Neural cell (in vitro differentiated cells): ENCODE measurements around the gene NSL1. TPM values are rescaled to one million over a fixed set of nuclear protein-coding genes. Genes with fewer than 3 reads are reported as not detected.

Source experiments
- H2AFZ ChIP-seq: fragments of 200-600, 300-800 bp; sonication (generic), shearing (Covaris generic); 2 replicates; pipeline ENCODE4 v1.6.0; 2014; ENCODE audit warnings: low read depth, mild to moderate bottlenecking, antibody characterized with exemption, low read length, moderate library complexity
- H3F3A ChIP-seq: fragments of 200-600 bp; shearing (Covaris generic); 2 replicates; pipeline ENCODE4 v1.6.1; 2016; ENCODE audit warnings: mild to moderate bottlenecking, moderate library complexity, mixed read lengths, antibody characterized with exemption, low read length; ENCODE audit not compliant: insufficient read depth, poor library complexity, severe bottlenecking
- H3K27ac ChIP-seq: fragments of 200-600, 300-800 bp; sonication (generic), shearing (Covaris generic); 2 replicates; pipeline ENCODE4 v1.5.1; 2014; ENCODE audit warnings: mild to moderate bottlenecking, low read length, moderate library complexity
- H3K27me3 ChIP-seq: fragments of 300-800, 200-600 bp; sonication (generic), shearing (Covaris generic); 2 replicates; pipeline ENCODE4 v1.6.0; 2014; ENCODE audit warnings: mild to moderate bottlenecking, low read depth, low read length, moderate library complexity; ENCODE audit not compliant: insufficient read depth
- H3K36me3 ChIP-seq: fragments of 300-800, 200-600 bp; sonication (generic), shearing (Covaris generic); 2 replicates; pipeline ENCODE4 v1.5.1; 2014; ENCODE audit warnings: mild to moderate bottlenecking, antibody characterized with exemption, low read length, moderate library complexity; ENCODE audit not compliant: insufficient read depth
- H3K4me2 ChIP-seq: fragments of 300-800, 200-600 bp; sonication (generic), shearing (Covaris generic); 2 replicates; pipeline ENCODE4 v1.6.0; 2014; ENCODE audit warnings: mild to moderate bottlenecking, low read length
- H3K4me3 ChIP-seq: fragments of 300-800, 200-600 bp; sonication (generic), shearing (Covaris generic); 2 replicates; pipeline ENCODE4 v1.5.1; 2014; ENCODE audit warnings: mild to moderate bottlenecking, low read length, moderate library complexity
- H3K79me2 ChIP-seq: fragments of 200-600 bp; shearing (Covaris generic); replicated peaks from 2 replicates; pipeline ENCODE4 v1.6.0; 2014; ENCODE audit warnings: mild to moderate bottlenecking, low read length, moderate library complexity; ENCODE audit not compliant: insufficient read depth
- H3K9ac ChIP-seq: fragments of 300-800, 200-600 bp; sonication (generic), shearing (Covaris generic); 2 replicates; pipeline ENCODE4 v1.6.1; 2016; ENCODE audit warnings: mild to moderate bottlenecking, low read length, mixed read lengths
- H3K9me2 ChIP-seq: fragments of 200-600 bp; shearing (Covaris generic); 2 replicates; pipeline ENCODE4 v1.6.1; 2016; ENCODE audit warnings: mild to moderate bottlenecking, low read length, mixed read lengths; ENCODE audit not compliant: insufficient read depth
- H3K9me3 ChIP-seq: fragments of 200-600, 300-800 bp; sonication (generic), shearing (Covaris generic); 2 replicates; pipeline ENCODE4 v1.6.1; 2016; ENCODE audit warnings: mild to moderate bottlenecking, mixed run types, low read length, moderate library complexity, mixed read lengths
- H4K20me1 ChIP-seq: fragments of 200-600 bp; shearing (Covaris generic); 2 replicates; pipeline ENCODE4 v1.6.1; 2016; ENCODE audit warnings: mild to moderate bottlenecking, mixed run types; ENCODE audit not compliant: insufficient read depth
- EP300 ChIP-seq: fragments of 450-650 bp; conservative IDR thresholded peaks from 2 replicates; pipeline ENCODE4 v1.6.1; 2014; ENCODE audit warnings: antibody characterized with exemption, mild to moderate bottlenecking, moderate library complexity; ENCODE audit not compliant: poor library complexity, severe bottlenecking
- EZH2 ChIP-seq: fragments of 200-600, 300-800 bp; shearing (Covaris generic), sonication (generic); IDR thresholded peaks from 2 replicates; pipeline ENCODE4 v1.6.1; 2014; ENCODE audit warnings: antibody characterized with exemption, low read length, borderline replicate concordance, mild to moderate bottlenecking; ENCODE audit not compliant: insufficient read depth, poor library complexity, severe bottlenecking
- MXI1 ChIP-seq: fragments of 450-650 bp; conservative IDR thresholded peaks from 2 replicates; pipeline ENCODE4 v1.6.1; 2014; ENCODE audit warnings: antibody characterized with exemption, mild to moderate bottlenecking; ENCODE audit not compliant: poor library complexity, severe bottlenecking
- POLR2AphosphoS5 ChIP-seq: IDR thresholded peaks from 2 replicates; pipeline ENCODE4 v1.6.1; 2012
- RAD21 ChIP-seq: fragments of 450-650 bp; conservative IDR thresholded peaks from 2 replicates; pipeline ENCODE4 v1.6.1; 2014; ENCODE audit warnings: antibody characterized with exemption, mild to moderate bottlenecking, moderate library complexity
- REST ChIP-seq: IDR thresholded peaks from 2 replicates; pipeline ENCODE4 v1.6.1; 2012; ENCODE audit warnings: borderline replicate concordance
- SMC3 ChIP-seq: fragments of 450-650 bp; conservative IDR thresholded peaks from 2 replicates; pipeline ENCODE4 v1.6.1; 2014; ENCODE audit warnings: antibody characterized with exemption, mild to moderate bottlenecking, moderate library complexity; ENCODE audit not compliant: poor library complexity
- TAF1 ChIP-seq: IDR thresholded peaks from 2 replicates; pipeline ENCODE4 v1.6.1; 2012; ENCODE audit warnings: low read depth
- polyA plus RNA-seq: library from polyadenylated mRNA; depleted of rRNA; stranded (reverse); fragments of >200 nt; gene quantifications from 2 replicates; pipeline ENCODE4 v1.2.3, GENCODE V29; 2014
- TF ChIP-seq, protein P1 (sequence below): fragments of 450-650 bp; IDR thresholded peaks from 2 replicates; pipeline ENCODE4 v1.5.1; 2014; ENCODE audit warnings: antibody characterized with exemption, mild to moderate bottlenecking, moderate library complexity; ENCODE audit not compliant: poor library complexity, severe bottlenecking

Gene NSL1
- polyA plus RNA-seq, 1 donor from 2014 or later, result 40.4 TPM

DNA sequence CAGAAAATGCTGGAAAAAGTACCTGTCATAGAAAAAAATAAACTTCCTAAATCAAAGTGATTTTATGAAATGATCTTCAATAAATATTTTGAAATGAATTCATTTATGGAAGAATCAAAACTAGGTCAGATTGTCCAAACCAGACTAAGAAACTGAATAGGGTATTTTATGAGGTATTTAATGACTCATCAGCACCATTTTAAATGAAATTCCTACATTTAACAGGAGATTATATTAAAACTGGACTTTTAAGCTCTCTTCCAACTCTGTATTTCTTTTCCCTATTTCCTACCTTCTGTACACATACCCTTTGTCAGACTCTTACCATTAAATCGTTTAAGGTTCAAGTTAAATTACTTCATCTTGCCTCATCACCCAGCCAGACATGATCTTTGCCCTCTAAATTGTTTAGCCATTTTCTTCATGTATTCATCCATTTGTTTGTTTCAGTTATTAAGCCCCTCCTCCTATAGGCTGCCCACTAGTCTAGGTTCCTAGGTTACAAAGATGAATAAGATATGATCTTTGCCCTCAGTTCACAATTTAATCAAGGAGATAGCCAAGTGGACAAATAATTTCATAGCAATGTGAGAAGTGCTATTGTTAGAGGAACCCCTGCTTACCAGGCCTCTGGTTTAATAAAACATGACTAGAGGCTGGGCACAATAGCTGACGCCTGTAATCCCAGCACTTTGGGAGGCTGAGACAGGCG lies 25.1 kb upstream of the NSL1 start:
- no peak overlapping the region for H3K27ac ChIP-seq
- H3K9me3 ChIP-seq, result no peaks in the 10 kb centered on the region
- no peak overlapping the region for H3K9ac ChIP-seq
- H3K4me3 ChIP-seq, result no peak overlapping the region
- H4K20me1 ChIP-seq, result no peaks in the 10 kb centered on the region
- no peaks in the 10 kb centered on the region for H3K79me2 ChIP-seq
- no peaks in the 10 kb centered on the region for H3F3A ChIP-seq
- no peaks in the 10 kb centered on the region for H3K9me2 ChIP-seq
- TF ChIP-seq POLR2AphosphoS5 (no peak), EP300 (no peak), TAF1 (no peak), MXI1 (no peak), SMC3 (no peak), RAD21 (no peak), EZH2 (no peak), REST (no peak)
- TF ChIP-seq, protein P1, sequence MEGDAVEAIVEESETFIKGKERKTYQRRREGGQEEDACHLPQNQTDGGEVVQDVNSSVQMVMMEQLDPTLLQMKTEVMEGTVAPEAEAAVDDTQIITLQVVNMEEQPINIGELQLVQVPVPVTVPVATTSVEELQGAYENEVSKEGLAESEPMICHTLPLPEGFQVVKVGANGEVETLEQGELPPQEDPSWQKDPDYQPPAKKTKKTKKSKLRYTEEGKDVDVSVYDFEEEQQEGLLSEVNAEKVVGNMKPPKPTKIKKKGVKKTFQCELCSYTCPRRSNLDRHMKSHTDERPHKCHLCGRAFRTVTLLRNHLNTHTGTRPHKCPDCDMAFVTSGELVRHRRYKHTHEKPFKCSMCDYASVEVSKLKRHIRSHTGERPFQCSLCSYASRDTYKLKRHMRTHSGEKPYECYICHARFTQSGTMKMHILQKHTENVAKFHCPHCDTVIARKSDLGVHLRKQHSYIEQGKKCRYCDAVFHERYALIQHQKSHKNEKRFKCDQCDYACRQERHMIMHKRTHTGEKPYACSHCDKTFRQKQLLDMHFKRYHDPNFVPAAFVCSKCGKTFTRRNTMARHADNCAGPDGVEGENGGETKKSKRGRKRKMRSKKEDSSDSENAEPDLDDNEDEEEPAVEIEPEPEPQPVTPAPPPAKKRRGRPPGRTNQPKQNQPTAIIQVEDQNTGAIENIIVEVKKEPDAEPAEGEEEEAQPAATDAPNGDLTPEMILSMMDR, result no peak
- no peaks in the 10 kb centered on the region for H3K36me3 ChIP-seq
- H2AFZ ChIP-seq, result no peak overlapping the region
- no peaks in the 10 kb centered on the region for H3K27me3 ChIP-seq
- H3K4me2 ChIP-seq, result no peak overlapping the region

DNA sequence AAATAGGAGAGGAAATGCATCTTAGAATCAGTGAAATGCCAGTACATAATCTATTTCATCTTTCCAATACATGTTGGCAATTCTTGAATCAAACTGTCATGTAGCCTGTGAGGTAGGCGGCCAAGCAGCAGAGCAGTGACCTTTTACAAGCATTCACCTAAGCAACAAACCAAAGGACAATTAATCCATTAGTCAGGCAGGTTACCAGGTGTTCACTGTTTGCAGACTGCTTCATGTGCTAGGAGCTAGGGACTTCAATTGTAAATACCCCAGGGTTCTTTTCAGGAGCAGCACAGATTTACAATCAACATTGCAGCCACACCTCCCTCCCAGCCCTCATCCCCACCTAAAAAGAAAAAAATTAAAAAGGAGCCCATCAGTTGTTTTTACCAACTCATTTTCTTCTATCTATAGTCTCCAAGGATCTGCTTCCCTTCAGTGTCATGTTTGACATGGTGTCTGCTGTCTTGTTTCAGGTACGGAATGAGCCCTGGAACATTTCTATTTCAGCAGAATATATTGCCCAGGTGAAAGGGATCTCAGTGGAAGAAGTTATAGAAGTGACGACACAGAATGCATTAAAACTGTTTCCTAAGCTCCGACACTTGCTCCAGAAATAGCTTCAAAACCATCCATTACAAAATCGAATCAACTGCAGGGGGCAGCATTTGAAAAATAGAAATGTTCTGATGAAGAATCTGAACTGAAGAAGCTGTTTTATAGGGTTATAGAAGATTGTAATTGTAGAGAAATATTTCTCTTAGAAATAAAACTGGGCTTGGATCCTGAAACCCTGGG lies 23.2 kb upstream of the NSL1 start:
- Histone ChIP-seq H3F3A (no peaks in the 10 kb centered on the region), H3K9me2 (no peaks in the 10 kb centered on the region), H3K9ac (no peak overlapping the region), H2AFZ (no peak overlapping the region), H3K79me2 (no peaks in the 10 kb centered on the region), H3K27ac (no peak overlapping the region), H3K27me3 (no peaks in the 10 kb centered on the region), H3K9me3 (no peaks in the 10 kb centered on the region), H3K36me3 (no peaks in the 10 kb centered on the region), H4K20me1 (no peaks in the 10 kb centered on the region), H3K4me3 (no peak overlapping the region), H3K4me2 (no peak overlapping the region)
- TF ChIP-seq, protein P1, result peak; percentile 55
- TF ChIP-seq REST (no peak), RAD21 (peak; percentile 45), SMC3 (peak; percentile 64)
